HG03159 (cell line): Measurements from ENCODE around the gene CEP128.
"Not testable (repeated sequence)": the region's sequence is repeated elsewhere in the genome, so short reads cannot be mapped to it uniquely, and the experiment has no call there.

Experiments
- ATAC-seq: cut with Tn5 transposase; IDR thresholded peaks from one replicate; pipeline ENCODE4 v1.9.1; 2021; ENCODE audit warnings: mild to moderate bottlenecking, moderate library complexity; ENCODE audit not compliant: unreplicated experiment

Gene CEP128

GRCh38 chr14:80954687-80955299, 13.3 kb upstream of the CEP128 start:
- peak; percentile 20 for ATAC-seq

- not testable (repeated sequence) for ATAC-seq
Observed at GRCh38 chr14:80953211-80953610, 11.7 kb upstream of the CEP128 start.

GRCh38 chr14:80951491-80951890, 10.0 kb upstream of the CEP128 start:
- ATAC-seq = no peak

- ATAC-seq = no peak
Observed at GRCh38 chr14:80948291-80948690, 6.8 kb upstream of the CEP128 start.

GRCh38 chr14:80946797-80947196, 5.3 kb upstream of the CEP128 start:
- no peak for ATAC-seq

GRCh38 chr14:80946187-80946586, 4.6 kb upstream of the CEP128 start:
- no peak for ATAC-seq

GRCh38 chr14:80944861-80945617, 3.5 kb upstream of the CEP128 start:
- no peak for ATAC-seq

- ATAC-seq = peak; percentile 21
Observed at GRCh38 chr14:80942191-80942600, 658 bp upstream of the CEP128 start.

- peak; percentile 28 for ATAC-seq
Observed at GRCh38 chr14:80940146-80940545, 1.4 kb downstream of the CEP128 start.

GRCh38 chr14:80933686-80934085, 7.9 kb downstream of the CEP128 start:
- ATAC-seq = no peak

- no peak for ATAC-seq
Observed at GRCh38 chr14:80933282-80933681, 8.3 kb downstream of the CEP128 start.

GRCh38 chr14:80930836-80931389, 10.6 kb downstream of the CEP128 start:
- ATAC-seq = peak; percentile 99

- ATAC-seq = no peak
Observed at GRCh38 chr14:80930095-80930494, 11.4 kb downstream of the CEP128 start.

- no peak for ATAC-seq
Observed at GRCh38 chr14:80927083-80927989, 14.2 kb downstream of the CEP128 start.

- no peak for ATAC-seq
Observed at GRCh38 chr14:80926397-80927082, 15.0 kb downstream of the CEP128 start.

GRCh38 chr14:80924365-80925103, 17.0 kb downstream of the CEP128 start:
- no peak for ATAC-seq

GRCh38 chr14:80923368-80923767, 18.2 kb downstream of the CEP128 start:
- no peak for ATAC-seq

GRCh38 chr14:80919622-80920021, 21.9 kb downstream of the CEP128 start:
- ATAC-seq = no peak

GRCh38 chr14:80912013-80912412, 29.5 kb downstream of the CEP128 start:
- not testable (repeated sequence) for ATAC-seq

GRCh38 chr14:80906946-80907345, 34.6 kb downstream of the CEP128 start:
- ATAC-seq = no peak
